ENCODE measurements around the gene C4orf50.

Gene C4orf50

DNA sequence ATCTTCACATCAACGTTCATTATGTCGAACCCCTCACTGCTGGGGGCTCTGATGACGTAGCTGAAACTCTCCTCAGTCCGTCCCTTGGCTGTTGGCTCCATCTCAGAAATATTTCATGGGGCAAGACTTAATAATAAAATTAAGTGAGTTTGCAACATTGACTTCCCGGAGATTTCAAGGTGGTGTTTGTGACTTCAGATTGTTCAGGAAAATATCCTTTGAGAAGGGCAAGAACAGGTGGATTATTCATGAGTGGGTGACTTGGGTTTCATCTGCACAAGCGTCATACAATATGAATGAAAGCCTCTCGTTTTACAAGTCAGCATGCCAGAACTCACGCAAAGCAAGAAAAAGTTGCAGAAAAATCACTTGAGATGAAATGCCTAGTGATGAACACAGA lies at the start of gene C4orf50:
C4orf50 (minus strand) TSS at position 101 of the 400 bp plus-strand sequence.
- DNase-seq (ENCODE audit: low spot score): no peak

DNA sequence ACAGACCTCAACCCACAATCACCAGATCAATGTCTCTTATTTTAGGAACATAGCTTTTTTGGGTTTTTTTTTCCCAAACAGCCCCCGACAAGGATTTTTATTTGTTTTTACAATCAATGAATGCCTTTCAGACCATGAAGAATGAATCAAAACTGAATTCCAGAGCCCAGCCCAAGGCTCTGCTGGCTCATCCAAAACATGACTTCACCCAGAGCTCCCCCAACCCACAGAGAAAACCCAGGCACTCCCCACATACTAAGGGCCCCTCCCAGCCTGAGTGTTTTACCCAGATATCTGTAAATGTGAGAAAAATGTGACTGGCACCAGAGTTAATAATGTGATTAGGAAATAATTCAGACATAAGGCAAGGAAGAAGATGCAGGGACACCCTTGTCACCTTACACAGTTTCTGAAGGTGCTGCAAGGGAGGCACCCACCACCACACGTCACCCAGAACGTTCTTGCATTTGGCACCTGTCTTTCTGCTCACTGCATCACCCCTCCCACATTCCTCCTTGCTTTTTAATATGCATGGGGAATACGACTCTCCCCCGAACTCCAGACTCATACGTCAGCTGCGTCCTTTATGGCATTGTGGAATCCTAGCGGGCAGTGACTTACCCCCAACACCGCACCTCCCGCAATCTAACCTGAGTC lies 47.8 kb upstream of the C4orf50 start:
- DNase-seq (ENCODE audit: low spot score): no peak

DNA sequence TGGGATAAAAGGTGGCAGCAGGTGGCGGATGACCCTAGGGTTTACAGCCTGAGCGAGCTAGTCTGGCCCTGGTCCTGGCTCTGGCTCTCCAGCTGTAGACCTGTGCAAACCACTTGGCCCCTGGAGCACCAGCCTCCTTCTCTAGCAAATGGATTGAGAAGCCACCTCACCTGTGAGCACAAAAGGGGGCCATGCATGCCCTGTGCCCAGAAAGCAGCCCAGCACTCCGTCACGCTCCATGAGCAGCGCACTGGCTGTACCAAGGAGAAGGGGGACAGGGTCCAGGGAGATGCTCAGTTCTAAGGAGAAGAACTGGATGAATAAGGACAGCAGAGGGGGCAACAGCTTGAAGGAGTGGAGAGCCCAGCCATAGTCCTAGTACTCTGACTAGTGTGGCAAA lies 46.9 kb upstream of the C4orf50 start:
- DNase-seq (ENCODE audit: low spot score): no peak

DNA sequence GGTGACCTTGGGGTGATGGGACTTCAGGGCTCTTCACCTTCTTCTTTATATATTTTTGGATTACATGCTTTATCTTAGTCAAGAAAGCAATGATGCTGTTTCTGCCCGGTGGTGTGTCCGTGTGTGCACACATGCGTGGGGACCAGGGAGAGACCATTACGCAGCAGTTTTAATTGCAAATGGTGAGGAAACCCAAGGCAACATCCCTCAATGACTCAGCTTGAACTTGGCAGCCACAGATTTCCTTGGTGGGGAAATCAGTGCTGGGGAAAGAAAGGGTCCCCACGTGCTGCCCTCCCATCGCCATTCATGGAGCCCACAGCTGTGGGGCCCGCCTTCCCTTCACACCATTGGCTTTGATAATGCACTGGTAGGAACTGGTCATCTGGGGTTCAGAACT lies 46.2 kb upstream of the C4orf50 start:
- no peak for DNase-seq (ENCODE audit: low spot score)

DNA sequence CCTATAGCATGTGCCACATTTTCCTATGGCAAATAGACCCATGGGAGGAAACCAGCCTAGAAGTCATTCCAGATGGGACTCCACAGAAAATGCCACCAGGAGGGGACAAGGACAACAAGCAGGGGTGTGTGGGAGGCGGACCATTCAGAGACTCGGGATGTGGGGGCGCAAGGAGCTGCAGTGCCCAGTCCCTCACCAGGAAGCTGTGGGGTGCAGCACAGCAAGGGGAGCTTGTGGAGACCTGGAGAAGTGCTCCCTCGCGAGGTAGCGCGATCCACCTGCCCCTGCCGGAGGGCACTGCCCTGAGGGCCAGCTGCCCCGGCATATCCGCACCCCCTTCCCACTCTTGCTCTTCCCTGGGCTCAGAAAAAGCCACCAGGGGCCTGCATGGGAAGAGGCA lies 45.5 kb upstream of the C4orf50 start:
- no peak for DNase-seq (ENCODE audit: low spot score)

DNA sequence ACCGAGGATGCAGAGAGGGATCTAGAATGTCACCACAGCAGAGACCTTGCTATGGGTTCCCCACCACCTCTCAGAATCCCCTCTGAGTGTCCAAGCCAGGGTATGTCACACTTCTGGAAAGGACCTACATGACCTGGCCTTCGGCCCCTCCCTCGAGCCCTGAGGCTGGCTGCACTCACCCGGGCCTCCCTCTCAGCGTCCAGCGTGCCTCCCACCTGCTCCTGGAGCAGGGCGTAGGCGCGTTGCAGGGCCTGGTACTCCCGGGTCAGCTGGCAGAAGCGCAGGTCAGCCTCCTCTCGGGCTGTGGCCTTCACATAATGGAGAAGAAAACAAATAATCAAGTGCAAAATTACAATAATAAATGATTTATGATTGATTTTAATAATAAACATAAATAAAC lies 43.9 kb upstream of the C4orf50 start:
- no peak for DNase-seq (ENCODE audit: low spot score)

DNA sequence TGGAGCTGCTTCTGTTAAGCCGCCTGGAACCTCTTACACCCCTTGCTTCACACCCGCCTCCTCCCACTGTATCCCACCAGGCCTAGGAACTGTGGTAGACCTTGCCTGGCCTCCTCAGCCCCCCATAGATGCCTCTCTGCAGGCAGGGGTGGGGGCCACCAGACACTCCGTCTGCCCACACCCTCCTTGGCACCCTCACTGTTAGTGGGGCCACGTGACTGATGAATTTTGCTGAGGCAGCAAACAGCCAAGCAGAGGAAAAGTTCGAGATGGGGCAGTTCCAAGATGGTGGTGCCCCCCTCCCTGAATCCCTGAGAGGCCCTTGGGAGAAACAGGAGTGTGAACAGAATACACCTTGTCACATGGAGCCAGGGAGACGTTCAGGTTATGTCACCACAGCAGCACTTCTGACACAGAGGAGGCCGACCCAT lies 41.2 kb upstream of the C4orf50 start:
- no peak for DNase-seq (ENCODE audit: low spot score)

DNA sequence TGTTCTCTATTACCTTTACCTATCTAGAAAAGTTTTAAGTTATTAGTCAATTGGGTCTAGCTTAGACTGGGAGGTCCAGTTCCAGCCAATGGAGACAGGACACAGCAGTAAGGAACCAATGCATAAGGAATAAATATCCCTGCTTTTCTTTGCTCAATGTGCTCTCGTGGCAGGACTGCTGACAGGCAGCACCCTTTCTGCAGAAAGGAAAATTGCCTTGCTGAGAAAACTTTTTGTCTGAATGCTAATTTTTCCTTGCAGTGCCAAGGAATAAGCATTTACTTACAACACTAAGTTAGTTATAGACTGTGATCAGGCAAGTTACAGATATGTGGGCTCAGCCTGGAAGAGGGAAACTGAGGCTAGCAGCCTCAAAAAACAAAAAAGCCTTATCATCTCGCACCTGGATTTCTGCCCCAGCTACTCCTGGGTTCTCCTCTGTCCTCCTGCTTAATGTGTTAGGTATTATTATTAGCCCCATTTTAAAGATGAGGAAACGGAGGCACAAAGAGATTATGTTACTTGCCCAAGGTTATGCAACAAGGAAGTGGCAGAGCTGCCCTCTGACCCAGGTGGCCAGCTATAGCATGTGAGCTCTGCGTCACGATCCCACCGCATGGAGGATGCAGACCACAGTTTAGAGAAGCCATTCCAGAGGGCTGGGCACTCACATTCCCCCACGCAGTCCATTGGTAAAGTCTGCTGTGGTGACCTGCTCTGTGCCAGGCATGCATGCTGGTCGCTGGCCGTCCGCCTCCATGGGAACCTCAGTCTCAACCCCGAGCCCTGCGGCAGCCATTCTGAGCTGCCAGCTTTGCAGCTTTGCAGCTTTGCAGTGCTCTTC lies 40.5 kb upstream of the C4orf50 start:
- DNase-seq (ENCODE audit: low spot score): no peak

DNA sequence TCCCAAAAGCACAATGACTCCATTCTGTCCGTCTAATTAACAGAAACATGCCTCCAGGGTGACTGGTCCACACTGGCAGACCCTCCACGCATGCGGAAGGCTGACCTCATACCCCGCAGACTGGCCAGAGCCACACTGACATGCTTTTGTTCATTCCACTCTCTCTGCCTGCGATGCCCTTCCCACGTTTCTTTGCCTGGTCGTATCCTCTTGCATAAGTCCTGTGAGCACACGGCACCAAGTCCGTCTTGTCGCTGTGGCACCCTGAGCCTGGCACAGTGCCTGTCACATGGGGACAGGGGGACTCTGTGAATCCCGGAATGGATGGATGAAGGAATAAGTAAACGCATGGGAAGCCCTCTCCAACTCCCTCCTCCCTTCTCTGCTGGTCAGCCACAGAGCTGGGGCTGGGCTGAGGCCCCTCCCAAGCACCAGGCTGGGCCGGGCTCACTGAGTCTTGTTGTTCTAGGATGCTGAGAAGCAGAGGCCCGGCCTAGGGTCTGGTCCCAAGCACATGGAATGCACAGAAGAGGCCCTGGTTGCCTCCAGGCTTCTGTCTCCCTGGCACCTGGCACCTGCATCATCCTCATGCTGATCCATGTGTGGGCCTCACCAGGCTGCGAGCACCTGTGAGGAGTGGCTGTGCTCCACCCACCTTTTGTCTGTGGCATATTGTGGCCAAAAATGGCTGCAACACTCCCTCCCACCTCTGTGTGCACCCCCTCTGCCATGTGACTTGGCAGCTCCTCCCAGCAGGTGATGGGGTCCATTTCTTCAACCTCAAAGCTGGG lies 38.9 kb upstream of the C4orf50 start:
- DNase-seq (ENCODE audit: low spot score): no peak

DNA sequence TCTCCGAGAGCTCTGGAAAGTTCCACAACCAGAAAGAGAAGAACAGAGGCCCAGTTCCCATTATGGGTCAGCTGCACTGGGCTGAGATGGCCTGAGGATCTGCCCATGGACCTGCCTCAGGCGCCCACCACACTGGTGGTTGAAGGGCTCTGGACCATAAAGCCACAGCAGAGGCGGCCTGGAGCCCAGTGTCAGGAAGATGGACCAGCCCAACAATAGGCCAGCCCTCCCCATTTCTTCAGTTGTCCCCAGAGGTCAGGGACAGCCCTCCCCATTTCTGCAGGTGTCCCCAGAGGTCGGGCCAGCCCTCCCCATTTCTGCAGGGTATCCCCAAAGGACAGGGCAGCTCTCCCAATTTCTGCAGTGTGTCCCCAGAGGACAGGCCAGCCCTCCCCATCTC lies 37.2 kb upstream of the C4orf50 start:
- no peak for DNase-seq (ENCODE audit: low spot score)

DNA sequence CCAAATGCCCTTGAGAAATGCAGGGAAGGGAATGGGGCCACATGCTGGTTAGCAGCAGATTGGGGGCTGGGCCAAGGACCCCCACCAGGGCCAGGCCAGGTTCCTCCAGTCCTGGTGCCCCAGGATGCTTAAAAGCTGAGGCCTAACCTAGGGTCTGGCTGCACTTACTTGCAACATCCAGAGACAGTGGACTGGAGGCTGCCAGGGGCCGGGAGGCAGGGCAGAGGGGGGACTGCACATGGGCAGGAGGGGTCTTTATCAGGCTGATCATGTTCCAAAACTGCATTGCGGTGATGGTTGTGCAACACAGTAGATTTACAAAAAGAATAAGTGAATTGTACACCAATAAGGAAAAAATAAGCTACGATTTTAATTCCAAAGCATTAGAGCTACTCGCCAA lies 36.8 kb upstream of the C4orf50 start:
- no peak for DNase-seq (ENCODE audit: low spot score)

DNA sequence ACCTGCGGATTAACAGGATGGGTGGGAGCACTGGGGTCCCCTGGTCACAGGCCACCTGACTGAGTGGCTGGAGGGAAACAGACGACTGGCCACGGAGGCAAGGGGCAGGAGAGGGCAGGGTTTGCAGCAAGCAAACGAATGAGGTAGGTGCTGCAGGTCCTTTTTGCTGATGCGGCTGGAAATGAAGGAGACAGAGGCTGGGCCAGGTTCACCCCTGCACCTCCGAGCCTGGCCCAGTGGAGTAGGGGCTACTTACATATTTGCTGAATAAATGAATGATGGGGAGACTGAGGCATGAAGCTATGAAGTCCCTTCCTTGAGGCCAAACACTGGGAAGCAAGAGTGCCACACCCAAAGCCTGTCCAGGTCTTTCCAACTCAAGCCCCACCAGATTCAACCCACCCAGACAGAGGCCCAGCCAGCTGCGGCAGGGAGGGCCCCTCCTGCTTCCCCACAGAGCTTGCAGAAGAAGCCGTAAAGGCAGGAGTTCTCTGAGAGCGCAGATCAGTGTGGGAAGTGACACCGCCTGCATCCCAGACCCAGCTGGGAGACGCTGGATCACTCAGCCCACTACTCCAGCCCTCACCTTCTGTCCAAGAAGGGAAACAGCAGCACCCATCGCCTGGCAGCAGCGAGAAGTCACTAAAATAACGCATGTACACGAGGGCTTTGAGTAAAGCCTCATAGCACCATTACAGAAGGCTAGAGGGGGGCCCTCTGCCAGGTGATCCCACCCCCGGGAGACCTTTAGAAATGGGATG lies 36.1 kb upstream of the C4orf50 start:
- no peak for DNase-seq (ENCODE audit: low spot score)

DNA sequence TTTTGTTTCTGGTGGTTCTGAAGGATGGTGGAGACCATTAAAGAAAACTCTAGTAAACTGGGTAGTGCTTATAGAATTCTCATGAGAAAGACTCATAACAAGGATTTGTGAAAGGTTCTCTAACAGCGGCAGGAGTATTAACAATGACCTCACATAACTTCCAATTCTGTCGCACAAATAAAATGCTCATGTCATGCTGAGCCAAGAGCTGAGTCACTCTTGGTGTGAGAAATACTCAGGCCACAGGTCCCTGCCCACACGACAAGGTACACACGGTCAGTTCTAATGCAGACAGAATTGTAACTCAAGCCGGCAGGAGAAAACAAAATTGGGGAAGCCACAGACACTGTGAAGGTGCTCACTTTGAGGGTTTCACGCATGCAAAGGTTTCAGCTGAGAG lies 34.4 kb upstream of the C4orf50 start:
- no peak for DNase-seq (ENCODE audit: low spot score)

DNA sequence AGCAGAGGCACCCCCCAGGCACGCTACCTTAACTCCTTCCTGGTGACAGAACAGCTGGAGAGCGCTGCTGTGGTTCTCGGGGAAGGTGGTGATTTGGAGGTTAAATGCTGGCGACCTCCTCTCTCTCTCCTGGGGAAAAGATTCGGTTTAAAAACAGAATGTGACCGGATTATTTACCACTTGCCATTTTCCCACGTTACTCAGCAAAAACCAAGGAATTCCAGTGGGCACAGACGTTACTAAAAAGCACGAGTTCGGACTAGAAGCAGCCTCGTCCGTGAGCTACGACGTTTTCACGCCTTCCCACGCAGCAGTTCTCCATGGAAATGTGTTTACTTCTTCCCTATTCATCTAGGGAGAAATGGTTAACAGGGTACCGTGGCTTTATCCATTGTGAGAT lies 32.3 kb upstream of the C4orf50 start:
- no peak for DNase-seq (ENCODE audit: low spot score)

DNA sequence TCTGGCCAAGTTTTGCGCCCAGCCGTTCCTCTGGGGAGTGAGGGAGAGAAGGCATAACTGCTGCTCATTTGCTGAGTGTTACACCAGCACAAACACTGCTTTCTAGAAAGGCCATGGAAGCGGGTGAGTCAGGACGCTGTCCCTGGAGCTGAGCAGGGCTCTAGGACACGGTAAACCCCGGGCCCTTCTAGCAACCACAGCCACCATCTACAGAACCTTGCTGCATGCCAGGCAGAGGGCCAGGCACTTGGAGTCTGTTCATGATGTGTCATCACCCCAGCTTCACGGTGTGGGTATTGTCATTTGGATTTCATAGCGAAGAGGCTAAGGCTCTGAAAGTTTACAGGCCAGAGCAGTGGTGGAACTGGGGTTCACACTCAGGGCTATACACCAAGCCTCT lies 31.8 kb upstream of the C4orf50 start:
- no peak for DNase-seq (ENCODE audit: low spot score)

DNA sequence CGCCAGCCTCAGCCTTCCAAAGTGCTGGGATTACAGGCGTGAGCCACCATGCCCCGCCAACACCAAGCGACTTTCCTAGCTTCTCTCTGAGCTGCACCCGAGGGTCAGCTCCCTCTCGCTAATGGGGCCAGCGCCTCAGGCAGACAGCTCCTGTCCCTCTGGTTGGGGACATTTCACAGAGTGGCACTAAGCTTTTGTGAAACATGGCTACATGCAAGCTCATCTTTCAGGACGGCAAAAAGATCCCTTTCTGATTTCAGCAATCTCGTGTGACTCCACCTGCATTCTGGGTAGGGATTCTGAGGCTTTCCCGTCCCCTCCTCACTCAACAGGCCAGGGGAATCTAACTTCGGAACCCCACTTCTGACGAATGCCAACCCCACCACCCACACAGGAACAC lies 31.0 kb upstream of the C4orf50 start:
- no peak for DNase-seq (ENCODE audit: low spot score)

DNA sequence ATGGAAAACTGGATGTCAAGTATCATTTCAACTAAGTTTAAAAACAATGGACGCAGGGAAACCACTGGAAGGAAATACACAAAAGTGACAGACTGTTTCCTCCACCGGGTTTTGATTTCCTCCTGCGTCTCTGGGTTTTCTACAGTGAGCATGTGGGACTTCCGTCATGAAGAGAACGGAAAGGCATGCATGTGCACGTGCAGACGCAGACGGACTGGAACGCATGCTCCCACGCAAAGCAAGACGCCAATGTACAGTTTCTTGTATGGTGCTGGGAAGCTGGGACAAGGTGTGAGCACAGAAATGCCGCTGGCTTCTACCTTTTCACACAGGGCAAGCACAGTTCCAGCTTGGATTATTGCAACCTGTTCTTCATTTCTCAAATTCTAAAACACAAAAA lies 30.3 kb upstream of the C4orf50 start:
- no peak for DNase-seq (ENCODE audit: low spot score)

DNA sequence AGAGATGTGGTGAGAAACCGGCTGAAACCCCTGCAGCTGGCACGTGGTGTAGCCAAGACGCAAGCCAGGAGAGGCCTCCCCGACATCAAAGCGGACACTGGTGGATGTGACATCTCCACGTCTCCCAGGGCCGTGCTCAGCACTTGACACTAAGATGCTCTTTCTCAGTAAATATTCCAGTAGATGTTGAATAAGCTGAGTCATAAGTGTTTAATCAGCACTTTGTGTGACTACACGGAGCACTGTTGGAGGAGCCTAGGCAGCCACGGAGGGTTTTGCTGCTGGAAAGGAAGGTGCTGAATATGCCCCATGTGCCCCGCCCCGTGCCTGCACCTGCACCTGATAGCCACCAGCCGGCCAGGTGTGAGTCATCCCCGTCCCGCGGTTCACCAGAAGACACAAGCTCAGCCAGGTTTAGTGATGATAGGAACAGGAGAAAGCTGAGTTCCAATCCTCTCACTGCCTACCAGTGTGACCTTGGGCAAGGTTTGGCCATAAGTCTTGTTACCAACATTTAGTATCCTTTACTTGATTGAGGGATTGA lies 29.0 kb upstream of the C4orf50 start:
- DNase-seq (ENCODE audit: low spot score): no peak

DNA sequence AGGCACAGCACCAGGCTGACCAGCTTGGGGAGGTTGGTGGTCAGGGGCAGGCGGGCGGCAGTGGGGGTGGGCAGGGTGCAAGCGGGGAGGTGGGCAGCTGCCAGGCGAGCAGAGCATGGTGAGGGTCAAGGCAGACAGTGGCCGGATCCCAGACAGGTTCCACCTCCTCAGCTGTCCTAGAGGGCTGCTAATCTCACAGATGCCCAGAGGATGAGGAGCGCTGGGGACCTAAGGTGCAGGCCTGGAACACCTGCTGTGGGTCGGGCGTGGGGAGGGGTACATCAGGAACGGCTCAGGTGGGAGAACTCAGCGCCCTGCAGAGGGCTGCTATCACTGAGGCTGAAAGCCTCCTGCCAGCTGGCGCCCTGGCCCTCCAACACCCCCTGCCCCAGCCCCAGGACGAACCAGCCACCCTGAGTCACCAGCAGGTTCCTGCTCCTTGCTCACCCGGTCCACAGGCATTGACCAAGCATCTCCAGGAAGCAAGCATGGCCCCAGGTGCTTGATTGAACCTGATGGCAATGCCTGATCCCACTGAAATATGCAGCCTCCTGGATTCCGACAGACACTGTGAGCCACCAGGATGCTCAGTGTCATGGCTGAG lies 28.4 kb upstream of the C4orf50 start:
- no peak for DNase-seq (ENCODE audit: low spot score)

DNA sequence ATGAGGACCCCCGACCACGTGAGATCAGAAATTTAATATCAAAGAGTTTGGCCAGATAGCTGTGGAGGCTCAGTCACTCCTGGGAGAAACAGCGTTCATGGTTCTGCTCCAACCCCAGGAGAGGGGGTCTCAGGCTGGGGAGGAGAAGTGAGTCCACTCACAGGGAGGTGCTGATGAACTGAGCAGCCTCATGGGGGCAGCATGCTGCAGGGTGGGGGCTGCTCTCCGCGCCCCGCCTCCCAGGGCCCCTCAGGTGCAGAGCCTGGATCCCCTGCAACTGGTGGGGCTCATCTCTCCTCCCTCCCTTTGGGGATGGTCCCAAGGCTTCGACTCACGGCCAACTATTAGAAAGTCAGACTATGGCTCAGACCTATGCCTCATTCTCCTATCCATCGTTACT lies 26.6 kb upstream of the C4orf50 start:
- DNase-seq (ENCODE audit: low spot score): no peak

DNA sequence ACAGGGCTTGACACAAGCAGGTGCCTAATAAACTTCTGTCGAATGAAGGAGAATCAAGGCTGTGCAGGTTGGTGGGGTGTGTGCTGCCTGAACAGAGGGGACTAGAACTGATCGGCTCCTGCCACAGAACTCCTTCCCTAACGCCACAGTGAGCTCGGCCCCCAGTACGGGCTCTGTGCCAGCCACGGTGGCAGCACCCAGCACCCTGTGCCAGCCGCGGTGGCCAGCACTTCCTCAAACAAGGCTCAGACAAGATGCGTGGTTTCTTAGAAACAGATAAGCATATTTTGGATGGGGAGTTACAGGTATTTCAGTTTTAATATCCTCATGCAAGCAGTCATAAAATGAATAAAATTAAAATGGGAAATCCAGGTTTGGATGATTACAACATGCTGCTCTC lies 26.0 kb upstream of the C4orf50 start:
- DNase-seq (ENCODE audit: low spot score): no peak

Measured in AG20443 (cell line).